HG03520 (cell line): Measurements from ENCODE around the gene DOP1B.
"Not testable (repeated sequence)": the region's sequence is repeated elsewhere in the genome, so short reads cannot be mapped to it uniquely, and the experiment has no call there.

ENCODE experiments used
- ATAC-seq: cut with Tn5 transposase; IDR thresholded peaks from one replicate; pipeline ENCODE4 v1.9.1; 2021; ENCODE audit warnings: mild to moderate bottlenecking, moderate library complexity; ENCODE audit not compliant: unreplicated experiment

DOP1B gene

GRCh38 chr21:36134803-36135390, 21.7 kb upstream of the DOP1B start, which contains the start of gene CBR3:
Gene CBR3, plus strand, starts transcription at chr21:36135079. Its CDS starts 114 bp downstream, at chr21:36135193.
- no peak for ATAC-seq

- no peak for ATAC-seq
Observed at GRCh38 chr21:36135391-36136102, 21.1 kb upstream of the DOP1B start.

GRCh38 chr21:36139791-36140190, 16.8 kb upstream of the DOP1B start:
- not testable (repeated sequence) for ATAC-seq

- peak; percentile 75 for ATAC-seq
Observed at GRCh38 chr21:36141513-36141925, 15.1 kb upstream of the DOP1B start.

GRCh38 chr21:36144233-36144632, 12.4 kb upstream of the DOP1B start:
- ATAC-seq: not testable (repeated sequence)

GRCh38 chr21:36145259-36145658, 11.4 kb upstream of the DOP1B start:
- no peak for ATAC-seq

GRCh38 chr21:36147911-36148310, 8.7 kb upstream of the DOP1B start:
- ATAC-seq: no peak

GRCh38 chr21:36148886-36149285, 7.7 kb upstream of the DOP1B start:
- ATAC-seq: no peak

- no peak for ATAC-seq
Observed at GRCh38 chr21:36149788-36150711, 6.6 kb upstream of the DOP1B start.

GRCh38 chr21:36155603-36156338, 853 bp upstream of the DOP1B start:
- no peak for ATAC-seq

- peak; percentile 81 for ATAC-seq
Observed at GRCh38 chr21:36156339-36156814, 247 bp upstream of the DOP1B start.

GRCh38 chr21:36159356-36159921, 2.8 kb downstream of the DOP1B start:
- no peak for ATAC-seq

- no peak for ATAC-seq
Observed at GRCh38 chr21:36160850-36161178, 4.2 kb downstream of the DOP1B start.

GRCh38 chr21:36162631-36163030, 6.0 kb downstream of the DOP1B start:
- no peak for ATAC-seq

GRCh38 chr21:36163750-36164741, 7.4 kb downstream of the DOP1B start:
- no peak for ATAC-seq

GRCh38 chr21:36165356-36165755, 8.7 kb downstream of the DOP1B start:
- no peak for ATAC-seq

GRCh38 chr21:36166705-36167104, 10.1 kb downstream of the DOP1B start:
- no peak for ATAC-seq

- no peak for ATAC-seq
Observed at GRCh38 chr21:36167541-36167940, 10.9 kb downstream of the DOP1B start.

GRCh38 chr21:36169470-36170128, 13.0 kb downstream of the DOP1B start:
- no peak for ATAC-seq
